Measurements from ENCODE around the gene SIX2. TPM values are rescaled to one million over a fixed set of nuclear protein-coding genes. Genes with fewer than 3 reads are reported as not detected.

SIX2 gene
- total RNA-seq, 1 experiment from 2014 or later = 1.9 TPM

- intact Hi-C loops (cut with micrococcal nuclease; ENCODE audit: unreplicated experiment) = no loop called here
- H3K36me3 ChIP-seq (ENCODE audit: control insufficient read depth, insufficient read depth, low read length) = no peaks in the 10 kb centered on the region
- ChIA-PET CTCF (interaction anchor here (0.6 kb wide), 1 partner anchor 68 kb away, joined by 6 read pairs; no protein-coding TSS in a partner anchor), POLR2A (no interaction called here)
- Mint-ChIP-seq H3K27ac (ENCODE audit: unreplicated experiment) (no peak overlapping the region), H3K4me1 (ENCODE audit: low read depth, unreplicated experiment) (no peaks in the 10 kb centered on the region), H3K9me3 (ENCODE audit: unreplicated experiment) (no peaks in the 10 kb centered on the region), H3K4me3 (ENCODE audit: unreplicated experiment) (no peak overlapping the region), H3K27me3 (ENCODE audit: insufficient read depth, unreplicated experiment) (peaks cover 2% of the 10 kb centered on the region), H3K36me3 (ENCODE audit: insufficient read depth, unreplicated experiment) (no peaks in the 10 kb centered on the region)
- peak; percentile 58 to 60 for DNase-seq
- no peaks in the 10 kb centered on the region for H3K27me3 ChIP-seq (replicated peaks; ENCODE audit: control insufficient read depth, insufficient read depth, low read length)
- no peak overlapping the region for H3K4me3 ChIP-seq (ENCODE audit: low read depth, low read length)
- peak; percentile 44 to 48 for TF ChIP-seq CTCF (IDR thresholded peaks at IDR 0.05; ENCODE audit: insufficient read depth in 1 of 2, low read depth in 1 of 2, low read length in 1 of 2, severe bottlenecking in 1 of 2, unreplicated experiment in 1 of 2)
- H3K4me1 ChIP-seq = no peaks in the 10 kb centered on the region
- no peaks in the 10 kb centered on the region for H3K9me3 ChIP-seq
- BruUV-seq (replicated peaks) = no TSS peak
These were observed 35.1 kb downstream of the SIX2 start for GRCh38 chr2:44974064-44974715.

- intact Hi-C loops (cut with micrococcal nuclease; ENCODE audit: unreplicated experiment) = no loop called here
- Mint-ChIP-seq H3K4me1 (ENCODE audit: low read depth, unreplicated experiment) (no peaks in the 10 kb centered on the region), H3K4me3 (ENCODE audit: unreplicated experiment) (no peak overlapping the region), H3K27me3 (ENCODE audit: insufficient read depth, unreplicated experiment) (peaks cover 2% of the 10 kb centered on the region), H3K36me3 (ENCODE audit: insufficient read depth, unreplicated experiment) (no peaks in the 10 kb centered on the region), H3K9me3 (ENCODE audit: unreplicated experiment) (no peaks in the 10 kb centered on the region), H3K27ac (ENCODE audit: unreplicated experiment) (no peak overlapping the region)
- no peak overlapping the region for H3K4me3 ChIP-seq (ENCODE audit: low read depth, low read length)
- no peaks in the 10 kb centered on the region for H3K9me3 ChIP-seq
- POLR2A ChIA-PET = no interaction called here
- no peaks in the 10 kb centered on the region for H3K27me3 ChIP-seq (replicated peaks; ENCODE audit: control insufficient read depth, insufficient read depth, low read length)
- CTCF ChIA-PET = interaction anchor here (0.7 to 1.3 kb wide), 4 partner anchors 9 to 493 kb away, joined by 3 to 5 read pairs (median 4); no protein-coding TSS in a partner anchor
- BruUV-seq (replicated peaks) = no TSS peak
- DNase-seq = no peak
- no peak for TF ChIP-seq CTCF (IDR thresholded peaks at IDR 0.05; ENCODE audit: insufficient read depth in 1 of 2, low read depth in 1 of 2, low read length in 1 of 2, severe bottlenecking in 1 of 2, unreplicated experiment in 1 of 2)
- no peaks in the 10 kb centered on the region for H3K4me1 ChIP-seq
- no peaks in the 10 kb centered on the region for H3K36me3 ChIP-seq (ENCODE audit: control insufficient read depth, insufficient read depth, low read length)
These were observed 36.3 kb downstream of the SIX2 start for GRCh38 chr2:44972771-44973535.

- Histone ChIP-seq H3K9me3 (no peaks in the 10 kb centered on the region), H3K36me3 (ENCODE audit: control insufficient read depth, insufficient read depth, low read length) (no peaks in the 10 kb centered on the region), H3K4me3 (ENCODE audit: low read depth, low read length) (no peak overlapping the region), H3K27me3 (replicated peaks; ENCODE audit: control insufficient read depth, insufficient read depth, low read length) (no peaks in the 10 kb centered on the region; the same call in 1 of the 2 replicates), H3K4me1 (no peaks in the 10 kb centered on the region)
- Mint-ChIP-seq H3K27ac (ENCODE audit: unreplicated experiment) (no peak overlapping the region), H3K27me3 (ENCODE audit: insufficient read depth, unreplicated experiment) (peaks cover 6% of the 10 kb centered on the region), H3K4me3 (ENCODE audit: unreplicated experiment) (no peak overlapping the region), H3K4me1 (ENCODE audit: low read depth, unreplicated experiment) (no peaks in the 10 kb centered on the region), H3K36me3 (ENCODE audit: insufficient read depth, unreplicated experiment) (no peaks in the 10 kb centered on the region), H3K9me3 (ENCODE audit: unreplicated experiment) (no peaks in the 10 kb centered on the region)
- no peak for DNase-seq
- TF ChIP-seq CTCF (IDR thresholded peaks at IDR 0.05; ENCODE audit: insufficient read depth in 1 of 2, low read depth in 1 of 2, low read length in 1 of 2, severe bottlenecking in 1 of 2, unreplicated experiment in 1 of 2) = no peak
- CTCF ChIA-PET = interaction anchor here (1.7 to 2.2 kb wide), 2 partner anchors 11 to 15 kb away, joined by 6 to 9 read pairs; no protein-coding TSS in a partner anchor
- POLR2A ChIA-PET = no interaction called here
- no TSS peak for BruUV-seq (replicated peaks)
- intact Hi-C loops (cut with micrococcal nuclease; ENCODE audit: unreplicated experiment) = no loop called here
These were observed 38.3 kb downstream of the SIX2 start for GRCh38 chr2:44970846-44971450.

All from Caco-2 (cell line).